DND-41 (cell line): ENCODE results near the gene PRRX1.

Experiments used
- ATAC-seq: fragments of 200-7000 bp; cut with Tn5 transposase; 3 replicates; pipeline ENCODE4 v1.9.1; 2021; ENCODE audit warnings: low read depth; ENCODE audit not compliant: insufficient read depth
- DNase-seq: peaks from one replicate; pipeline ENCODE4 v3.0.0-alpha.2; 2020
- H2AFZ ChIP-seq: 2 replicates; pipeline ENCODE4 v1.6.0; 2012; ENCODE audit warnings: low read depth, low read length
- H3K27ac ChIP-seq: 2 replicates; pipeline ENCODE4 v1.5.1; 2012; ENCODE audit warnings: low read length, inconsistent platforms
- H3K27me3 ChIP-seq: fragments of 200-600 bp; sonication (generic); 2 replicates; pipeline ENCODE4 v1.6.0; 2012; ENCODE audit warnings: low read length, mild to moderate bottlenecking, inconsistent platforms; ENCODE audit not compliant: insufficient read depth, poor library complexity
- H3K36me3 ChIP-seq: 2 replicates; pipeline ENCODE4 v1.5.1; 2012; ENCODE audit warnings: low read length, inconsistent platforms; ENCODE audit not compliant: insufficient read depth
- H3K4me1 ChIP-seq: 2 replicates; pipeline ENCODE4 v1.5.1; 2012; ENCODE audit warnings: mild to moderate bottlenecking, low read length; ENCODE audit not compliant: insufficient read depth
- H3K4me2 ChIP-seq: 2 replicates; pipeline ENCODE4 v1.6.0; 2012; ENCODE audit warnings: mild to moderate bottlenecking, moderate library complexity, low read length, inconsistent platforms; ENCODE audit not compliant: insufficient read depth
- H3K4me3 ChIP-seq, 2 experiments: fragments of 200-600 bp in 1 of 2; shearing (Covaris generic) in 1 of 2; 2 replicates each; pipeline ENCODE4 v1.5.1; 2012 to 2016; ENCODE audit warnings: inconsistent platforms in 2 of 2, low read length in 2 of 2, mild to moderate bottlenecking in 2 of 2, low read depth in 1 of 2, moderate library complexity in 1 of 2
- H3K79me2 ChIP-seq: 2 replicates; pipeline ENCODE4 v1.6.0; 2012; ENCODE audit warnings: low read length, inconsistent platforms; ENCODE audit not compliant: insufficient read depth
- H3K9ac ChIP-seq: 2 replicates; pipeline ENCODE4 v1.6.0; 2012; ENCODE audit warnings: low read depth, mild to moderate bottlenecking, inconsistent platforms, low read length, moderate library complexity
- H3K9me3 ChIP-seq: 2 replicates; pipeline ENCODE4 v1.5.1; 2012; ENCODE audit warnings: low read length, moderate library complexity, mild to moderate bottlenecking, inconsistent platforms; ENCODE audit not compliant: insufficient read depth, severe bottlenecking
- H4K20me1 ChIP-seq: 2 replicates; pipeline ENCODE4 v1.6.0; 2012; ENCODE audit warnings: low read length; ENCODE audit not compliant: insufficient read depth
- CTCF ChIP-seq: IDR thresholded peaks from 2 replicates; pipeline ENCODE4 v1.5.1; 2012; ENCODE audit warnings: borderline replicate concordance, low read length, moderate library complexity, mild to moderate bottlenecking; ENCODE audit not compliant: poor library complexity, severe bottlenecking; ENCODE audit errors: extremely low read depth
- EZH2 ChIP-seq: IDR thresholded peaks from 3 replicates; pipeline ENCODE4 v1.6.1; 2012; ENCODE audit warnings: borderline replicate concordance, low read depth, mild to moderate bottlenecking, moderate library complexity, low read length, inconsistent platforms; ENCODE audit not compliant: severe bottlenecking

PRRX1 gene

DNA sequence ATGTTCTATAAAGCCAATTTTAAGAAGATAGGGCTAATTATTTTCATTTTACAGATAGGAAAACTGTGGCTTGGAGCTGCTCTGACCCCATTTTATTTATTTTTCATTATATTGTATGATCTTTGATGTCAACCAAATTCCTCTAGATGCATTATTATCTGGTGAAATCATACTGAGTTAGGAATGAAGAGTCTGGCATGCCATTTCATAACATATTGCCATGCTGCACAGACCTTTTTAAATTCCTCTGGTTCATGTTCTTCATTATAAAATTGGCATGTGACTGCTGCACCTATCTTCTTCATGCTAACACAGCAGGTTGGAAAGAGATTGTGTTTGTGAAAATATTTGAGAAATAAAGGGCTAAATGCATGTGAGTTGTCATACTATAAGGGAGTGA lies 12.7 kb downstream of the PRRX1 start:
- H3K79me2 ChIP-seq, result no peaks in the 10 kb centered on the region
- DNase-seq, result no peak

DNA sequence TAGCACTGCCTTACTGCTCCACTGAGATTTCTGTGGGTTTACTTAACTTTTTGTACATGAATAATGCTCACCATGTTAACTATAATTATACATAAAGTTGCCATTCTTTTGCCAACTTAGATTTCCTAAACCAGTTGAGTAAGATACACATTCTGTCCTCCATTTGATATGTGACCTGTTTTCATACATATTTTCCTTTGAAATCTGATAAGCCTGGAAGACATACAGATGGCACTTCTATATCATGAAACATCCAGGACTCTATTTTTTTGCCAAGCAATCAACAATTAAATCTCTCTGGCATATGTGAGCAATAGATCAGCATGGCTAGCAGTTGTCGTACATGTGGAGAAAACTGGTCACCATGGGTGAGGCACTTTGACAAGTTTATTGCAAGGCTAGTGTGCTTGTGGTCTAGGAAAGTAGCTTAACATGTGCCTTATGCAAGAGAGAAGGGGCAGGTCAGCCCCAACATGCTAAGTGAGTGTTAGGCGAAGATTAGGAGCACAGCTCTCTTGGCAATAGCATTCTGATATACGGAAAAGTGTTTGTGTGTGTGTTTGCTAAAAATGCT lies 14.2 kb downstream of the PRRX1 start:
- Histone ChIP-seq H3K27ac (no peak overlapping the region), H4K20me1 (no peaks in the 10 kb centered on the region), H3K4me3 (no peak overlapping the region), H3K36me3 (no peaks in the 10 kb centered on the region), H3K27me3 (no peaks in the 10 kb centered on the region), H2AFZ (peak overlapping the region; percentile 20; the same call in 1 of the 2 replicates), H3K79me2 (no peaks in the 10 kb centered on the region), H3K9ac (no peak overlapping the region), H3K4me2 (no peak overlapping the region), H3K4me1 (peaks cover 5% of the 10 kb centered on the region; the same call in 1 of the 2 replicates), H3K9me3 (no peaks in the 10 kb centered on the region)
- TF ChIP-seq EZH2 (no peak), CTCF (no peak)
- DNase-seq, result no peak
- ATAC-seq, result no peak

More for the DNA sequence above, 12.7 kb downstream of the PRRX1 start:
- no peak overlapping the region for H3K4me2 ChIP-seq
- no peak for ATAC-seq
- H4K20me1 ChIP-seq, result no peaks in the 10 kb centered on the region
- peaks cover 5% of the 10 kb centered on the region; the same call in 1 of the 2 replicates for H3K4me1 ChIP-seq
- no peak overlapping the region for H2AFZ ChIP-seq
- H3K27ac ChIP-seq, result no peak overlapping the region
- H3K9me3 ChIP-seq, result no peaks in the 10 kb centered on the region
- H3K36me3 ChIP-seq, result no peaks in the 10 kb centered on the region
- H3K4me3 ChIP-seq, result no peak overlapping the region
- no peak for TF ChIP-seq CTCF
- TF ChIP-seq EZH2, result no peak
- H3K27me3 ChIP-seq, result no peaks in the 10 kb centered on the region
- no peak overlapping the region for H3K9ac ChIP-seq

DNA sequence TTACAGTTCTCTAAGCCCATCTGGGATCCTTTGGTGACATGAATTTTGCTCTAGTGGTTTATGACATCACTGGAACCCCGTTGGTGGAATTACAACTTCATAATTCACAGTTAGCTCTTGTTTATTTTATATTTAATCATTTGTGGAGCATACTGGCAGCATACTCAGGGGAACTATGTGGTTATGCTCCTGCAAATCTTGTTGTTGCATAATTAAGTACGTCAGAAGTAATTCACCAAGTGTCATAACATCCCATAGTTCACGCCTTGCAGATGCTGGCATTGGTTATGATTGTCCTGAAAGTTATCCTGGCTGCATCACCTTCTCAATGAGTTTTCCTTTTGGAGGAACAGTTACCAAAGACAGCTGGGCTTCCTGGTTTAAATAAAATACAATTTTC lies 16.5 kb downstream of the PRRX1 start:
- ATAC-seq (no peak), DNase-seq (no peak)
- no peak overlapping the region for H3K9ac ChIP-seq
- peaks cover 4% of the 10 kb centered on the region; the same call in 1 of the 2 replicates for H3K4me1 ChIP-seq
- no peak overlapping the region for H3K4me2 ChIP-seq
- H3K27ac ChIP-seq, result no peak overlapping the region
- no peak overlapping the region for H3K4me3 ChIP-seq
- no peaks in the 10 kb centered on the region for H3K9me3 ChIP-seq
- TF ChIP-seq CTCF (no peak), EZH2 (no peak)
- no peak overlapping the region for H2AFZ ChIP-seq
- H3K79me2 ChIP-seq, result no peaks in the 10 kb centered on the region
- no peaks in the 10 kb centered on the region for H4K20me1 ChIP-seq
- H3K36me3 ChIP-seq, result no peaks in the 10 kb centered on the region
- no peaks in the 10 kb centered on the region for H3K27me3 ChIP-seq

DNA sequence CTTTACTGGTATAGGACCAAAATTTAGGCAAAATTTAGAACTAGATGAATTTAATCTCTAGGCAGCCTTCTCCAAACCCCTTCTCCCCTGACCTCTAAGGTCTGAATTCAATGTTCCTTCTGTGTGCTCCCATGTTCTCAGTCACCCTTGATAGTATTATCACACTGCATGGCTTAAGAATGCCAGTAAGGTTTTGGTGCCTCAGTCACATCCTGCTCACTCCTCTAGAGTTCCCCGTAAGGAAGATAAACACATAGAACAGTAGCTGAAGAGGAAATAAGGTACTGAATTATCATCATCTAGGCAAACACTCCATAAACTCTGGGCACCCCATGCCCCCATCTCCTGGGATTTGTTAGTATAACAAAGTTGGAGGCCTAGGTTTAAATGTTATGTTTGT lies 18.2 kb downstream of the PRRX1 start:
- no peak overlapping the region for H2AFZ ChIP-seq
- no peaks in the 10 kb centered on the region for H3K27me3 ChIP-seq
- no peak overlapping the region for H3K4me2 ChIP-seq
- DNase-seq, result no peak
- no peaks in the 10 kb centered on the region for H3K9me3 ChIP-seq
- ATAC-seq, result no peak
- no peaks in the 10 kb centered on the region for H3K36me3 ChIP-seq
- no peaks in the 10 kb centered on the region for H4K20me1 ChIP-seq
- no peaks in the 10 kb centered on the region for H3K4me1 ChIP-seq
- H3K27ac ChIP-seq, result no peak overlapping the region
- H3K79me2 ChIP-seq, result no peaks in the 10 kb centered on the region
- H3K4me3 ChIP-seq, result no peak overlapping the region
- no peak overlapping the region for H3K9ac ChIP-seq
- no peak for TF ChIP-seq EZH2
- no peak for TF ChIP-seq CTCF
